GM19043 (cell line): Measurements from ENCODE around the gene PLET1.
"Not testable (repeated sequence)": the region's sequence is repeated elsewhere in the genome, so short reads cannot be mapped to it uniquely, and the experiment has no call there.

Source experiments
- ATAC-seq: cut with Tn5 transposase; IDR thresholded peaks from one replicate; pipeline ENCODE4 v1.9.1; 2021; ENCODE audit warnings: low read depth; ENCODE audit not compliant: unreplicated experiment

PLET1 gene

DNA sequence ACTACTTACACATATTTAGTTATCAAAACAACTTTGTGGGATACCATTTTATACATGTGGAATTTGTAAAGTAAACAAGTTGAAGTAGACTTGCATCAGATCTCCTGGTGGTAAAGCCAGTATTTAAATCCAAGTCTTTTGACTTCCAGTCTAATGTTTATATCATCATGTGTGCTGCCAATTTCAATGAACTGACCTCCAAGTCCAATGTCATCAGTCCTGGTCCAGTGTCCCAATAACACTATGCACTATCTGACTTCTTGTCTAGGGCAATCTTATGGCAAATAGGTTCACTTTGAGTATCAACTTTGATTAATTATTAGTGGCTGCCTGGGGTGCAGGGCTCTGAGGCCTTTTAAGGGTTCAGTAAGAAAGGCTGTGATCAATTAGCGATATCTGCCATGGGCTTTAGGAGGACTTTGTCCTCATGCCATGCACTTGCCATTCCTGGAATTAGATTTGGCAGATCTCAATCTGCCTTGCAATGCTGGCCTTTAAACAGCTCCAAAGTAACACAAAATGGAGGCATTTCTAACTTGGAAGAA, 44.0 kb downstream of the PLET1 start:
- no peak for ATAC-seq

- no peak for ATAC-seq
Observed at GRCh38 chr11:112215621-112216020, 45.0 kb downstream of the PLET1 start.

GRCh38 chr11:112213753-112214152, 46.9 kb downstream of the PLET1 start:
- no peak for ATAC-seq

DNA sequence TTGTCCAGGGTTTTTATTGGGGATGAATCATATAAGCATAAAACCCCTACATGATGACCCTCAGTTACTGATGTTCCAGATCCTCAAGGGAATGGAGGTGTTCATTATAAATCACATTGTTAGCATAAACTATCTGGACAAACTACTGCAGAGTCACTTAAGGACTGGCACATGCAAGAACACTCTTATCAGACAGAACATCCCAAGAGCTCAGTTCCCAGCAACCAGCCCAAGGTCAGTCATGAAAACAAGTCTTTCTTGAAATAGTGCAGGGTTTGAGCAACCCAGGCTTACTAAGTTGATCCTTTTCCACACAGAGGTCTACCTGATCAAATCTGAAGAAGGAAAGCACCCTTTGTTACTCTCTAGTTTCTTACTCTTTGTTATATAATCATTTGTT, 48.0 kb downstream of the PLET1 start:
- ATAC-seq = no peak

DNA sequence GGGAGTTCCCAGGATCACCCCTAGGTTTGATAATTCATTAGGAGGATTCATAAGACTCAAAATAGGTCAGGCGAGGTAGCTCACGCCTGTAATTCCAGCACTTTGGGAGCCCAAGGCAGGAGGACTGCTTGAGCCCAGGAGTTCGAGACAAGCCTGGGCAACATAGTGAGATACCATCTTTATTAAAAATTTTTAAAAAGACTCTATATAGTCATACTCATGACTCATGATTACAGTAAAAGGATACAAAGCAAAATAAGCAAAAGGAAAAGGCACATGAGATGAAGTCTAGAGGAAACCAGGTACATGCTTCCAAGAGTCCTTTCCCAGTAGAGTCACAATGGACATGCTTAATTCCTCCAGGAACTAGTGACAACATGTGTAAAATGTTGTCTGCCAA, 48.4 kb downstream of the PLET1 start:
- ATAC-seq = no peak

DNA sequence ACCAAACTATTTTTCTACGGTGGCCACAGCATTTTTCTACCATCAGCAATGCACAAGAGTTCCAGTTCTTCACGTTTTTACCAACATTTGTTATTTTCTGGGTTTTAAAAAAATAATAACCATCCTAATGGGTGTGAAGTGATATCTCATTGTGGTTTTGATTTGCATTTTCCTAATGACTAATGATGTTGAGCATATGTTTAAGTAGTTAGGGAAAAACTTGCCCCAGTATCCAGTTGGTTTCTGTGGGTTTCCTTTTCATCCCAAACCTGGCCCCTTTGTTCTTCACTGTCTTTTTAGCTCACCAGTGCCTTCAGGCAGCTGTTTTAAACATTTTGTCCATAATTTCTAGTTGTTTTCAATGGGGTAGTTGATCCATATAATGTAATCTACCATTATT, 49.1 kb downstream of the PLET1 start:
- no peak for ATAC-seq

DNA sequence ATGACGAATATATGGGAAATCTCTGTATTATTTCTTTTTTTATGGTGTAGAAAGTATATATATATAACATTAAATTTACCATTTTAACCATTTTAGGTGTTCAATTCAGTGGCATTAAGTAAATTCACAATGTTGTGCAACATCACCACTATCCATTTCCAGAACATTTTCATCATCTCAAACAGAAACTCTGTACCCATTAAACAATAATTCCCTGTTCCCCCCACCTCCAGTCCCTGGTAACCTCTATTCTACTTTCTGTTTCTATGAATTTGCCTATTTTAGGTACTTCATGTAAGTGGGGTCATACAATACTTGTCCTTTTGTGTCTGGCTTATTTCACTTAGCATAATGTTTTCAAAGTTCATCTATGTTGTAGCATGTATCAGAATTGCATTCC, 49.8 kb downstream of the PLET1 start:
- no peak for ATAC-seq

DNA sequence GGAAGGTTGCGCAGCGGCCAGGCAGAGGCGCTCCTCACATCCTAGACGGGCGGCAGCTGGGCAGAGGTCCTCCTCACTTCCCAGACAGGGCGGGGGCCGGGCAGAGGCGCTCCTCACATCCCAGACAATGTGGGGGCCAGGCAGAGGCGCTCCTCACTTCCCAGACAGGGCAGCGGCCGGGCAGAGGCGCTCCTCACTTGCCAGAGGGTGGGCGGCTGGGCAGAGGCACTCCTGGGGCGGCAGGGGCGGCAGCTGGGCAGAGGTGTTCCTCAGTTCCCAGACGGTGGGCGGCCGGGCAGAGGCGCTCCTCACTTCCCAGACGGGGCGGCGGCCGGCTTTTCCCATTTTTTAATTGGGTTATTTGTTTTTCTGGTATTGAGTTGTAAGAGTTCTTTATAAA, 54.6 kb downstream of the PLET1 start:
- no peak for ATAC-seq

DNA sequence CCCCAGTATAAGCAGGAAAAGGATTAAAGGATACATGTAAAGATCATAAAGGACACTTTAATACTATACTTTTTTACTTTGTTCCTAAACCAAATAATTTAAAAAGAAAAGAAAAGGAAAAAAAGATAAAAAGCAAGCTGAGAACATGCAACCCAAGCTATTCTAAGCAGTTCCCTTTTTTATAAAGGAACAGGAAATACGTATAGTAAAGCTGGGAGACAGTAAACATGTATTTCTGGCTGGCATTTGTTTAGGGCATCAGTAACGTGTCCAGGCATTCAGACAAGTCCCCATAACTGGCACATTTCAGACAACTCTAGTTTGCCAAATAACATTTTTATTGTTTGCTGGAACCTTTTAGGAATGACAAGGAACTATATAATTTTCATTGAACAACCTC, 60.4 kb downstream of the PLET1 start:
- ATAC-seq = no peak

- not testable (repeated sequence) for ATAC-seq
Observed at GRCh38 chr11:112199101-112199500, 61.6 kb downstream of the PLET1 start.
